ENCODE data around the gene ZKSCAN4.

DNA sequence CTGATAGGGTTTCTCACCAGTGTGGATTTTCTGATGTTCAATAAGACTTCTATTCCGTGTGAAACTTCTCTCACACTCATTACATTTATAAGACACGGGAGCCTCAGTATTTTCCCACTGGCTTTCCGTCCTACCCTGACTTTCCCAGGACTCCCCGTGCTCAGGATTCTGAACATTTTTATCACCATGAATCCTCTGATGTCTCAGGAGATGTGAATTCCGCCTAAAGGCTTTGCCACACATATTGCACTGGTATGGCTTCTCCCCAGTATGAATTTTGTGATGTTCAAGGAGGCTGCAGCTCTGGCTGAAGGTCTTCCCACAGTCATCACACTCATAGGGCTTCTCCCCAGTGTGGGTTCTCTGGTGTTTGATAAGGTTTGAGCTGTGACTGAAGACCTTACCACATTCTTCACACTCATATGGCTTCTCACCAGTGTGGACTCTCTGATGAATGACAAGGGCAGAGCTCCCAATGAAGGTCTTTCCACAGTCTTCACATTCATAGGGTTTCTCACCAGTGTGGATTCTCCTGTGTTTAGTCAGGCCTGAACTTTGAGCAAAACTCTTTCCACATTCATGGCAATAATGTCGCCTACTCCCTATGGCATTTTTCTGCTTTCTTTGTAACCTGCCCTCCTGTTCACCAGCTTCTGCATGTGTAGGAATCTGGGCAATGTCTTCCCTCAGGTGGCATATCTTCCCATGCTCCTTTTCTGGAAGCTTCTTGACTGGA is 6.7 kb downstream of the ZKSCAN4 start:
- no peak for TF ChIP-seq POLR2A (IDR thresholded peaks at IDR 0.05)
- TF ChIP-seq, protein P1, sequence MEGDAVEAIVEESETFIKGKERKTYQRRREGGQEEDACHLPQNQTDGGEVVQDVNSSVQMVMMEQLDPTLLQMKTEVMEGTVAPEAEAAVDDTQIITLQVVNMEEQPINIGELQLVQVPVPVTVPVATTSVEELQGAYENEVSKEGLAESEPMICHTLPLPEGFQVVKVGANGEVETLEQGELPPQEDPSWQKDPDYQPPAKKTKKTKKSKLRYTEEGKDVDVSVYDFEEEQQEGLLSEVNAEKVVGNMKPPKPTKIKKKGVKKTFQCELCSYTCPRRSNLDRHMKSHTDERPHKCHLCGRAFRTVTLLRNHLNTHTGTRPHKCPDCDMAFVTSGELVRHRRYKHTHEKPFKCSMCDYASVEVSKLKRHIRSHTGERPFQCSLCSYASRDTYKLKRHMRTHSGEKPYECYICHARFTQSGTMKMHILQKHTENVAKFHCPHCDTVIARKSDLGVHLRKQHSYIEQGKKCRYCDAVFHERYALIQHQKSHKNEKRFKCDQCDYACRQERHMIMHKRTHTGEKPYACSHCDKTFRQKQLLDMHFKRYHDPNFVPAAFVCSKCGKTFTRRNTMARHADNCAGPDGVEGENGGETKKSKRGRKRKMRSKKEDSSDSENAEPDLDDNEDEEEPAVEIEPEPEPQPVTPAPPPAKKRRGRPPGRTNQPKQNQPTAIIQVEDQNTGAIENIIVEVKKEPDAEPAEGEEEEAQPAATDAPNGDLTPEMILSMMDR (IDR thresholded peaks at IDR 0.05) = no peak
